Activated CD8-positive, alpha-beta memory T cell treated with anti-CD3 and anti-CD28 coated beads for 48 hours (primary cell): ENCODE measurements around the gene GOLGB1.

Source experiments
- DNase-seq, 3 experiments: peaks; one replicate each; pipeline ENCODE4 v3.0.0-alpha.2; 2020; ENCODE audit warnings: low read depth in 2 of 3, low spot score in 2 of 3

GOLGB1 gene

DNA sequence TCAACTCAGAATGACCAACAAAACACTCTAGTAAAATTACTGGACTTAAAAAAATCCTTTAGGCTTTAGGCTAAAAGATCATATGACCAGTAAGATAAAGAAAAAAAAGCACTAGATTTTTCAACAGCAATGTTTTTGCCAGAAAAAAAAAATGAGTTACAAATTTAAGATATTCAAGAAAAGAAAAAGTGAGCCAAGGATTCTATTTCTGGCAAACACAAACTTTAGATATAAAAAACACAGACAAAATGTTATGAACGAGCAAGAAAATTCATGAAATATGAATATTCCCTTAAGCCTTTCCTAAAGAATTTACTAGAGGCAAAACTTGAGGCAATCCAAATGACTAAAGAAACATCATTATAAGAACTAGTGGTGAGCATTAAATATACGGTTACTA is 8.6 kb downstream of the GOLGB1 start:
- no peak for DNase-seq

DNA sequence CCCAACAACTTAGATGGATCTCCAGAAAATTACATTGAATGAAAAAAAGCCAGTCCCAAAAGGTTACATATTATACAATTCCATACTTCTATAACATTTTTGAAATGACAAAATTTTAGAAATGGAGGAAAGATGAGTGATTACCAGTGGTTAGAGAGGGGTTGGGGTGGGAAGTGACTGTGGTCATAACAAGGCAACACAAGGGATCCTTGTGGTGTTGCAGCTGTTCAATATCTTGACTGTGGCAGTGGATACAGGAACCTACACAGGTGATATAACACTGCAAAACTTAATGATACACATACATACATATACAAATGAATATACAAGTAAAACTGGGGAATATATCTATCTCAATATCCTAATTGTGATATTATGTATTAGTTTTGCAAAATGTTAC is 9.6 kb downstream of the GOLGB1 start:
- DNase-seq = no peak

DNA sequence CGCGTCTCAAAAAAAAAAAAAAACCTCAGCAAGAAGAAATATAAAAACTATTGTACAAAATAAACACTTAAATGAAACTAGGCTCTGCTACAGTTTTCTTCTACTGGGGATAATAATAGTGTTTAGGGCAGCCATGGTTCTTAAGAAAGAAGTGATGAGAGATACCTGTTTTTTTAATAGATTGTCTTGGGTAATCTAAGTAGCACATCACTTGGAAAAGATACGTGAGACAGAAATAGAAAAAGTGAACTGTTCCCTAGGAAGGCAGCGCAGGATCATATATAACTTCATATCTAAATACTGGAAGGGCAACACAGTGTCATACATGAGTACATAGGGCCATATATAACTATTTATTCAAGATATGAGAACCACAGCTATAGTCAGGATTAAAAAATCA is 11.9 kb downstream of the GOLGB1 start:
- no peak for DNase-seq

DNA sequence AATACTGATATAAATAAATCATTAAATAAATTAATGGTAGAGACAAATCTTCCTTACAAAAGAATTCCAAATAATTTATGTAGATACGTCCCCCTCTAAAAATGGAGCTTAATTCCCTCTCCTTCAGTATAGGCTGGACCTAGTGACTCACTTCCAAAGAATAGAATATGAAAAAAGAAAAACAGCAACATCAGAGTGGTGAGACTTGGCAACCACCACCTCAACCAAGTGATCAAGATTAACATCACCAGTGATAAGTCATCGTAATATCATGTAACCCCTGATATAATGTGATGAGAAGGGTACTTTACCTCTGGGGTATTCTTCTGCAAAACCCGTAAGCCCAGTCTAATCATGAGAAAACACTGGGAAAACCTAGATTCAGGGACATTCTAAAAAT is 13.4 kb downstream of the GOLGB1 start:
- DNase-seq = no peak

DNA sequence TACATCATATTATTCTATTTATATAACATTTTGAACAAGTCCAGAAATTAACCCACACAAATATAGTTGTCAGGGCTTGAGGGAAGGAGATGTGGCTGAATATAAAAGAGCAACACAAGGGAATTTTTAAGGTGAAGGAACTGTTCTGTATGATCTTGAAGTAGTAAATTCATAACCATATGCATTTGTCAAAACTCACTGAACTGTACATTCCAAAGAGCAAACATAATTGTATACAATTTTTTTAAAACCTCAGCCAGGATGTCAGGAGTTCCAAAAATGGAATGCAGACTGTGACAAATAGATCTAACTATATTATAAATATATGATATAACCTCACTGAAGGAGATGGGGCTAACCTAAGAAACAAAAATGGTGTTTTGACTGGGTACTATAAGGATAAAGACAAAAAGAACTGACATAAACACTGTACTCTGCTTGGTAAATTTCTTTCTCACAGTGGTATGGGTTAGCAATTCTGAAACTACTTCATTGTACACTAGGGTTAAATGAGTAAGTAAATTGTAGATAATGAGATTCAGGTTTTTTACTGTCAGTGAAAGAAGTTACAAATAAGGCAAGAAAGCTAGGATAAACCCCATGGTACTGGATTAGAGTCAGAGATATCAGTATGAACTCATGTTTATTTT is 14.4 kb downstream of the GOLGB1 start:
- no peak for DNase-seq

DNA sequence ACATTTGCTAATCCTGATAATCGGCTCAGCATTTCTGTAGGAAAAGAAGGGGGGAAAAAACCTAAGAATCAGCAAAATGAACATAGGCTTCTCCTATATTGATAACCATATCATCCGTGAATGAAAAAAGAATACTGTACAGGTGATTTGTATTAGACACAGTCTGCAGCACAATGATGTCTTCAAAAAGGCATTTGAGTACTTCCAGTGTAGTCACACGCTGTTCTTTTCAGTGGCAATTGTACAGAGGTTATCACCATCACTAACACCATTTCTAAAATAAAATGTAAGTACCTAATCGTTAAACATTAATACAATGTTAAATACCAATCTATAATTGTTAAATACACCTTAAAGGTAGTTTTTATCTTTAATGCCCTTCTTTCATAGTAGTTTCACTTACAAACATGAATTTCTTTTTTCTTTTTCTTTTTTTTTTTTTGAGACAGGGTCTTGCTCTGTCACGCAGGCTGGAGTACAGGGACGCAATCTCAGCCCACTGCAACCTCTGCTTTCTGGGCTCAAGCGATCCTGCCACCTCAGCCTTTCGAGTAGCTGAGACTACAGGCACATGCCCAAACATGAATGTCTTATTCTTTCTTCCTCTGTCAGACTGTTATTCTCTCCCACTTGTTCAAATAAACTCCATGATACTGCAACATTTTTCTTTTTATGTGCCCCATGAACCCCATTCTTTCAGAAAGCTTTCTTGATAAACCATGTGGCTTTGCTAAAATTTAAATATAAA is 18.4 kb downstream of the GOLGB1 start:
- no peak for DNase-seq

DNA sequence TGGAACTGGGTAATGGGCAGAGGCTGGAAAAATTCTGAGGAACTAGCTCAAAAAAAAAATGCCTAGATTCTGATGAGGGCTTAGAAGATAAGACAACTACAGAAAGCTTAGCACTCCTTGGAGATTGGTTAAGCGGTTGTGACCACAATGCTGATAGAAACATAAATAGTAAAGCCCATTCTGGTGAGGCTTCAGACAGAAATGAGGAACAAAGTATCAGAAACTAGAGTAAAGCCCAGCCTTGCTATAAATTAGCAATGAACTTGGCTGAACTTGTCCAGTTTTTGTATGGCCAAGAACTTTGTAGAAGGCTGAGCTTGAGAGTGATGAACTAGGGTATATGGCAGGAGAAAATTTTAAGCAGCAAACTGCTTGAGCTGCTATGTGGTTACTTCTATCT is 25.4 kb downstream of the GOLGB1 start:
- DNase-seq = no peak

DNA sequence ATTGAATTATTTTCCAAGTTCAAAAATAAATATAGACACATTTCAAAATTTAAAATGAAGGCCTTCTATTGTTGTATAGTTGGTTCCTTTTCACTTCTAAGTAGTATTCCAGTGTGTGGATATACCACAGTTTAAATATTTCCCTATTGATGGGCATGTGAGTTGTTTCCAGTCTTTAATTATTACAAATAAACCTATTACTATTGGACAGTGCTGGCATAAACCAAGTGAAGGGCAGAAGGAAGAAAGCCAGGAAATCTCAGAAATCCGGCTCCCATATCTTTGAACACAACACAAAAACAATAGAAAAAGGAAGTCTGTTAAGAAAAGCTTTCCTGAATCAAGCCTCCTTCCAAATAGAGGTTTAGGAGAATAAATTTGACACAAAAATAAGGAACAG is 26.1 kb downstream of the GOLGB1 start:
- DNase-seq = no peak

DNA sequence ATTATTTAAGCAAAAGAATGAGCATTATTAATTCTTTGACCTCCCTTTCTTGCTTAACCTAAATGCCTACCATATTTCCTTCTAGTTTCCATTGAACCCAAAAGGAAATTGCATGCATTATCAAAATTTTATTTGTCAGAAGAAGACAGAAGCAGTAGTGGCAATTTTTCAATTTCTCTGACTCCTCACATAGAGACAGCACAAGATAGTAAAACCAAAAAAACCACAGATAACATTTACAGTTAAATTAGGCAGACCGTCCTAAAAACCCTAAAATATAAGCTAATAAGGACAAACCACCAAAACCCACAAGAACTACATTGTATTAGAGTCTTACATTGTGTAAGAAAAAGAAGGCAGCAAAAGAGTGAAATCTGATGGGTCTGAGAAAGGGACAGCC is 27.1 kb downstream of the GOLGB1 start:
- no peak for DNase-seq

DNA sequence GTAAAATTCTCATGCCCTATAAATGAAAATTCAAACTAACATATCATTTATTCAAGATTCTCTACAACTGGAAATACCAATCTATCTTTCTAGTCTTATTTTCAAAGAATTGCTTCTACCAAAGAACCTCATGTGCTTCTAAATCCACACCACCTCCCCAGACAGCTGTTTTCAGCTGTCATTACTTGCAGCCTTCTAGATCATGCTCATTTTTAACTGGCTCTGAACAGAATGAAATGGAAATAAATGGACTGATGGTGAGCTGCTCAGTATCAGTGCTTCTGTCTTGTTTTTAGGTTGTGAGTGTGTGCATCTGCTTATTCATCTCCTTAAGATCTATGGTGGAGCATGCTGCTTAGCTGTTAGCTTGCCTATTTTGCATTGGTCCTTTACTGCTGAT is 29.4 kb downstream of the GOLGB1 start:
- DNase-seq = no peak

DNA sequence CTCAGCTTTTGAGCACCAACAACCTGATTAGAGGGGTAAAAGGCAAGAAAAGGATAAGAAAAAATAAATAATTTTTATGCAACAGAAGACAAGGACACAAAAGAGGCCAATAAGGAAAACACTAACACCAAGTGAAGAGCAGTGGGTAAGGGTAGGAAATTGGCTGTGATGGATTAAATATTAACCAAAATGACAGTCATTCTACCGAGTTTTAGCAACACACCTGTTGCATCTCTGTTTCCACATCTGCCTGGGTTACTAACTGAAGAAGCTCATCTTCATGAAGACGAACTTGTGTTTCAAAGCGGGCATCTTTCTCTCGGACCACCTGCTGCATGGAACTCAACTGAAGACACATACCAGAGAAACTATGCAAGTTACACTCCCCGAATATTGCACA is 30.1 kb downstream of the GOLGB1 start:
- DNase-seq = no peak

DNA sequence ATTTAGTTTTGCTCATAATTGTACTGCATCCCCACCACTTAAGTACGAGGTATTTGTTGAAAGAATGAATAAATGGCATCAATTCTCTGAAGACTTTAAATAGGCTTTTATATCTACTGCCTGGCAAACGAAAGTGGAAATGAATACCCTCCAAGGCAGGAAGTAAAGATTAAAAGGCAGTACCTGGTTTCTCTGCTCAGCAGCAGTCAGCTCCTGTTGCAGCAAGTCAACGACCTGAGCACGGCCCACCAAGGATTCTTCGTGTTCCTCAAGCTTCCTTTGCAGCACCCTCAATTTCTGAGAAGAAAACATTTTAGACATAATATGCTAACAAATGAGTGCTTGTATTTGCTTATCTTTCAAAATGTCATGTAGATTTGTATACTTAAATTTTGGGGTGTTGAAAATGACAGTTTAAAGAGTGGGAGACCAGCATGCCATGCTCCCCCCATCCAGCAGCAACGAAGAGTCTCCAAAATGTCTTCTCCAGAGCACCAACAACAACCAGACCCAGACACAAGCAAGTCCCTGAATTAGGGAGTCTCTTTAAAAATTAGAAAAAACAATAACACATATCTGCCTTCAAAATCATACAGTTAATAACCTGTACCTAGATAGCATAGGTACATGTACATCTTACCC is 31.2 kb downstream of the GOLGB1 start:
- no peak for DNase-seq

DNA sequence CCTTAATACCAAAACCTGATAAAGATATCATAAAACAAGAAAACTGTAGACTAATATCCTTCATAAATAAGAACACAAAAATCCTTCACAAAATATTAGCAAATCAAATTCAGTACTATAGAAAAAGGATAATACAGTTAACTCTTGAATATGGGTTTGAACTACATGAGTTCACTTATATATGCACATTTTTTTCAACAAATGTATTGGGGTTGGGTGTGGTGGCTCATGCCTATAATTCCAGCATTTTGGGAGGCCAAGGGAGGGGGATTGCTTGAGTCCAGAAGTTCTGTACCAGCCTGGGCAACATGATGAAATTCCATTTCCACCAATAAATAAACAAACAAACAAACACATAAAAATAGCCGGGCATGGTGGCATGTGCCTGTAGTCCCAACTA is 39.2 kb downstream of the GOLGB1 start:
- no peak for DNase-seq

DNA sequence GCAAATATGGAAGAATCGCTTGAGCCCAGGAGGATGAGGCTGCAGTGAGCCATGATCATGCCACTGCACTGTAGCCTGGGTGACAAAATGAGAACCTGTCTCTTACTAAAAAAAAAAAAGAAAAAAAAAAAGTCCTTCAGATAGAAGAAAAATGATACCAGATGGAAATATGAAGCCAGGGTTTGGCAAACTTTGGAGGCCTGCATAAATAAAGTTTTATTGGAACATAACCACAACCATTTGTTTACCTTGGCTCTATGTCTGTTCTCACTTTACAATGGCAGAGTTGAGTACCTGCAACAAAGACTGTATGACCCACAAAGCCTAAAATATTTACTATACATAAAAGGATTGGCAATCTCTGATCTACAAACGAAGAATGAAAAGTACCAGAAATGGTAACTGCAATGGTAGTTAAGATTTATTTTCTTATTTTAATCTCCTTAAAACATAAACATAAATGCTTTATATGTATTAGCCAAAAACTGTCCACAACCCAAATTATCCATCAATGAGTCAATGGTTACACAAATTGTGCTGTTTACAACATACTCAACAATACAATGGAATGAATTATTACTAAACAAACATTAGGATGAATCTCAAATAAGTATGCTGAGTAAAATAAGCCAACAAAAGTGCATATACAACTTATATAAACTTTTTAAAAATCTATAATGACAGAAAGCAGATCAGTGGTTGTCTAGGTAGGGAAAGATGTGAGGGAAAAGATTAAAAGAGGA is 41.8 kb downstream of the GOLGB1 start:
- no peak for DNase-seq

DNA sequence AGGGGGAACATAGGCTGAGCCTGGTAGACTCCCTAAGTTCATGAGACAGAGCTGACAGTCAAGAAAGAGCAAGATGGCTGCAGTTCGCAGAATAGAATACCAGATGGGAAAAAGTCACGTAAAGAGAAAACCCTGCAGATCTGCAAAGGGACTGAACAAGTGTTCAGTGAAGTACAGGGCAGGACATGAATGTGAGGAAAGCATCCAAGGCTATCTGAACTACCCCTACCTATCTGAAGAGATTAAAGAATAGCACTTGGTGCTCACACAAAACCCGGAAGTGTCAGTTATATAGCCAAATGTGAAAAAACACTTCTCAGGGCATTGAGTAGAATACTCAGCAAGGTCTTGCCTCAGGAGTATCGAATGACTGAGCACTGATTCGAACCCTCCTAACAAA is 44.0 kb downstream of the GOLGB1 start:
- DNase-seq = no peak

DNA sequence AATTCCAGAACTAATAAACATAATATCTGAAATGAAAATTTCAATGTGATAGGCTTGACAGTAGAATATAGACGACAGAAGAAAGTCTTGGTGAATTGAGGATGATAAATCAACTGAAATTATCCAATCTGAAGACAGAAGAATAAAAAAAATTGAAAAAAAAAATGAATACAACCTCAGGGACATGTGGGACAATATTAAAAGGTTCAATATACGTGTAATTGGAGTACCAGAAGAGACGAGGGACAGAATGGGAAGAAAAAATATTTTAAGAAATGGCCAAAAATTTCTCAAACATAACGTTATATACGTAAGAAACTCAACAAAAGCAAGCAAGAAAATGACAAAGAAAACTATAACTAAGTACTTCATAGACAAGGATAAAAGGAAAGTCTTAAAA is 45.6 kb downstream of the GOLGB1 start:
- DNase-seq = no peak

DNA sequence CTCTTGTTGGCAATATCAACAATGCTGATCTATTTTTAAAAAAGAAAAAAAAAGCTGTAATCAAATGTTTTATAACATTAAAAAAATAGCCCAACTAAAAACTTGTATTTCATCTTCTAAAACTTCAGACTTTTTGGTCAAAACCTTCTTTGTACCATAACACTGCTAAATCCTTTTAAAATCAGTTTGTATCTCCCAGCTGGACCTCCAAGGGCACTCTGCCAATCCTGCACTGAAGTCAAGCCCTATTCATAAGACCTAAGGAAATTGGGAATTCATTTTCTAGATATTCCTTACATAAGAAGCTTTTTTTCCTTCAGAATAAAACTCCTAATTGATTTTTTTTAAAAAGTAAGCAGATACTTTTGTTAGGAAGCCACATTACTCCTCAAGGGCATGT is 50.6 kb downstream of the GOLGB1 start:
- DNase-seq = no peak

DNA sequence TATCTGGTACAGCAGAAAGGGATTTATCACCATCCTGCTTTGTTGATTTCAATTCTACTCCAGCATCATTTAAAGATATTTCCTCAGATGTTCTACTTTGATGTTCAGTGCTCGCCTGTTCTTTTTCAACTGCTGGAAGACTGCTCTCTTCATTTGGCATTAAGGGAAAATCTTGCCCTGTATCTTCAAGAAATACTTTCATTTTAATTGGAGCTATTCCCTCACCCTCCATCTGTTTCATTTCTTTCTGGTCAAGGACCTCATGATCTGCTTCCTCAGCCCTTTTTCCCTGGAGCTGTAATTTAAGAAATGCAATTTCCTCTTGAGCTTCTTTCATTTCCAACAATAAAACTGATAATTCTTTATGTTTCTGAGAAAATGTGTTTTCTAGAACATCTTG is 51.1 kb downstream of the GOLGB1 start:
- no peak for DNase-seq

DNA sequence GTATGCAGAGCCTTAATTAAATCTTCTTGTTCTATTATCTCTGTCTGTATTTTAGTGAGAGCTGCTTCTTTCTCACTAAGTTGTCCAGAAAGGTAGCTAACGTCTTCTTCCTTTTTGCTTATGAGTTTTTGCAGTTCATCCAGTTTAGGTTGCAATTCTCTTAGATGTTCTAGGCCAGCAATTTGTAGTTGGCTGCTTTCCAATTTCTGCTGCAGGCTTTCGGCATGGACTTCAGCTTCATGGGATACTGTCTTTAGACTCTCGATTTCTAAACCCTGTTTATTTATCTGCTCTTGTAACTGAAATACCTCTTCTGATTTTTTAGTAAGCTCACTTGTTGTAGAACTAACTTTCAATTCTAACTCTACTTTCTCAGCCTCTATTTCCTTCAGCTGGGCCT is 53.4 kb downstream of the GOLGB1 start:
- DNase-seq = no peak

DNA sequence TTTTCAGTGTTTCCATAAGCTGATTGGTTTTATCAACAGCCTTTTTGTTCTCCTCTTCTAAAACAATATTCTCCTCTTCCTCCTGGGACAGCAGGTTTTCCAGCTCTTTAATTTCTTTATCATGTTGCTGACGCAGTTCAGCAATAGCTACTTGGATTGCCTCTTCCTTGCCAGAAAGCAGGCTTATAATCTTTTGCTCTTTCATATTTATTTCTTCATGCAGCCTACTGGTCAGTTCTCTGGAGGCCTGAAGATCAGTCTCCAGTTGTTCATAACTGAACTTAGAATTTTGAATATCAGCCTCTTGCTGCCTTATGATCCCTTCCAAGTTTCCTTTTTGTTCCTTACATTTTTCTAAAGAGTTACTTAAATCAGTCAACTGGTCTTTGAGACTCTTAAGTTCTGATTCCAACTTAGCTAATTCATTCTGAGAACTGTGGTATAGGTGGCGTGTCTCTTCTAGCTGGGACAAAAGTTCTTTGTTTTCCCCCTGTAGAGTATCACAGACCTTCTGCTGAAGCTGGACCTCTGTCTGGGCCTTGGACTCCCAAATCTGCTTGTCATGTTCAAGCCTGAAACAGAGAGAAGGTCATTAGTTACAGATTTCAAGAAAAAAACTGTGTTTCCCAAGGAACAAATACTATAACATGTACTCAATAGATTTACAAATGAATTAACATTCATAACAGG is 57.4 kb downstream of the GOLGB1 start:
- no peak for DNase-seq

DNA sequence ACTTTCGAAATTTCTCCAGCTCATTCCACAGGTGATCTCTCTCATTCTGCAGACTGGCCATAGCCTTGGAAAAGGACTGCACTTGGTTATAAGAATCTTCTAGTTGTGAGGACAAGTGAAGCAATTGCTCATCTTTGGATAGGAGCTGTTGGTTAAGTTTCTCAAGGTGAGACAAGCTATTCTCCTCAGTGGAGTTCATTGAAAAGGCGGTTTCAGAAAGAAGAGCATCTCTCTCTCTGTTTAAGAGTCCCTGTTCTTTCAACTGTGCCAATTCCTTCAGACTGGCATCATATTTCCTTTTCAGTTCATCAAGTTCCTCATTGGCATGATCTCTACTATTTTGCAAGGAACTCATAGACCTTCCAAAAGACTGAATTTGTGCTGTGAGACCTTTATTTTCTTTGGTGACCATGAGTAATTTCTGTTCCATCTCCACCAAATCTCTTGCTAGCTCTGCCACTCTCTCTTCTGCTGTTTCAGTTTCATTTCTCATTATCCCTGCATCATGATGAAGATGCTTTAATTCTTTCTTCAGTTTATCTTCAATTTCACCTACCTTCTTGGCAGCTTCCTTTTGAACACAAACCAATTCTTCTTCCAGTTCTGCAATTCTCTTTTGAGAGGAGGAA is 58.6 kb downstream of the GOLGB1 start:
- DNase-seq = no peak
